ENCODE measurements around the gene OSBPL3. TPM values are rescaled to one million over a fixed set of nuclear protein-coding genes. Genes with fewer than 3 reads are reported as not detected.

OSBPL3 gene
- total RNA-seq, 1 experiment from 2014 or later: 11.6 TPM

- POLR2A ChIA-PET (ENCODE audit: unreplicated experiment): no interaction called here
- no peaks in the 10 kb centered on the region for H3K9me3 ChIP-seq (ENCODE audit: low read length)
- no peak overlapping the region for H3K4me2 ChIP-seq (ENCODE audit: low read length)
- H3K4me3 ChIP-seq (ENCODE audit: low read length): no peak overlapping the region
- DNase-seq (no peak), ATAC-seq (no peak)
- no peak overlapping the region for H3K9ac ChIP-seq (ENCODE audit: low read length)
- H3K27me3 ChIP-seq (ENCODE audit: low read length): no peaks in the 10 kb centered on the region
- H4K20me1 ChIP-seq (ENCODE audit: low read length): no peaks in the 10 kb centered on the region
- CTCF ChIA-PET: no interaction called here
- intact Hi-C loops (cut with micrococcal nuclease): no loop called here
- H3K27ac ChIP-seq (ENCODE audit: low read length): no peak overlapping the region
- no peaks in the 10 kb centered on the region for H3K9me2 ChIP-seq (replicated peaks; ENCODE audit: low read length)
- no peaks in the 10 kb centered on the region for H3K36me3 ChIP-seq (ENCODE audit: low read depth, low read length)
- H3F3A ChIP-seq (ENCODE audit: low read length, unreplicated experiment): no peaks in the 10 kb centered on the region
- no peaks in the 10 kb centered on the region for H3K79me2 ChIP-seq (ENCODE audit: low read length)
- no TSS peak for BruUV-seq (replicated peaks)
- H3K4me1 ChIP-seq (ENCODE audit: insufficient read depth, low read length): peaks cover 17% of the 10 kb centered on the region
- TF ChIP-seq CTCF (conservative IDR thresholded peaks at IDR 0.05; ENCODE audit: low read depth, low read length) (no peak), EZH2phosphoT487 (IDR thresholded peaks at IDR 0.05; ENCODE audit: borderline replicate concordance, low read length) (no peak), EZH2 (IDR thresholded peaks at IDR 0.05; ENCODE audit: low read length, unreplicated experiment) (no peak)
- no peak overlapping the region for H2AFZ ChIP-seq (ENCODE audit: low read length)
These were observed 227.7 kb downstream of the OSBPL3 start for GRCh38 chr7:24752073-24752800.

GRCh38 chr7:24751484-24751883, 228.5 kb downstream of the OSBPL3 start:
- Histone ChIP-seq H3K9me3 (ENCODE audit: low read length) (no peaks in the 10 kb centered on the region), H3K4me3 (ENCODE audit: low read length) (no peak overlapping the region), H3K9me2 (replicated peaks; ENCODE audit: low read length) (no peaks in the 10 kb centered on the region), H3K9ac (ENCODE audit: low read length) (no peak overlapping the region), H4K20me1 (ENCODE audit: low read length) (no peaks in the 10 kb centered on the region), H3K27ac (ENCODE audit: low read length) (no peak overlapping the region), H3K36me3 (ENCODE audit: low read depth, low read length) (no peaks in the 10 kb centered on the region), H3K27me3 (ENCODE audit: low read length) (no peaks in the 10 kb centered on the region), H3K79me2 (ENCODE audit: low read length) (no peaks in the 10 kb centered on the region), H3F3A (ENCODE audit: low read length, unreplicated experiment) (no peaks in the 10 kb centered on the region), H3K4me1 (ENCODE audit: insufficient read depth, low read length) (peaks cover 15% of the 10 kb centered on the region), H3K4me2 (ENCODE audit: low read length) (no peak overlapping the region), H2AFZ (ENCODE audit: low read length) (no peak overlapping the region)
- BruUV-seq (replicated peaks): no TSS peak
- ChIA-PET POLR2A (ENCODE audit: unreplicated experiment) (no interaction called here), CTCF (no interaction called here)
- intact Hi-C loops (cut with micrococcal nuclease): no loop called here
- no peak for DNase-seq
- TF ChIP-seq EZH2phosphoT487 (IDR thresholded peaks at IDR 0.05; ENCODE audit: borderline replicate concordance, low read length) (no peak), CTCF (conservative IDR thresholded peaks at IDR 0.05; ENCODE audit: low read depth, low read length) (no peak), EZH2 (IDR thresholded peaks at IDR 0.05; ENCODE audit: low read length, unreplicated experiment) (no peak)
- no peak for ATAC-seq

- Histone ChIP-seq H3K36me3 (ENCODE audit: low read depth, low read length) (no peaks in the 10 kb centered on the region), H3F3A (ENCODE audit: low read length, unreplicated experiment) (no peaks in the 10 kb centered on the region), H3K27ac (ENCODE audit: low read length) (no peak overlapping the region), H3K9me3 (ENCODE audit: low read length) (no peaks in the 10 kb centered on the region), H3K4me1 (ENCODE audit: insufficient read depth, low read length) (peaks cover 6% of the 10 kb centered on the region), H3K4me3 (ENCODE audit: low read length) (no peak overlapping the region), H2AFZ (ENCODE audit: low read length) (no peak overlapping the region), H3K9ac (ENCODE audit: low read length) (no peak overlapping the region), H3K27me3 (ENCODE audit: low read length) (no peaks in the 10 kb centered on the region), H4K20me1 (ENCODE audit: low read length) (no peaks in the 10 kb centered on the region), H3K79me2 (ENCODE audit: low read length) (no peaks in the 10 kb centered on the region), H3K9me2 (replicated peaks; ENCODE audit: low read length) (no peaks in the 10 kb centered on the region), H3K4me2 (ENCODE audit: low read length) (no peak overlapping the region)
- no TSS peak for BruUV-seq (replicated peaks)
- TF ChIP-seq EZH2 (IDR thresholded peaks at IDR 0.05; ENCODE audit: low read length, unreplicated experiment) (no peak), CTCF (conservative IDR thresholded peaks at IDR 0.05; ENCODE audit: low read depth, low read length) (no peak), EZH2phosphoT487 (IDR thresholded peaks at IDR 0.05; ENCODE audit: borderline replicate concordance, low read length) (no peak)
- no peak for DNase-seq
- ChIA-PET POLR2A (ENCODE audit: unreplicated experiment) (no interaction called here), CTCF (no interaction called here)
- intact Hi-C loops (cut with micrococcal nuclease): no loop called here
- no peak for ATAC-seq
These were observed 229.4 kb downstream of the OSBPL3 start for GRCh38 chr7:24750441-24751055.
